ENCODE results near the gene CLIC5.

The CLIC5 gene

DNA sequence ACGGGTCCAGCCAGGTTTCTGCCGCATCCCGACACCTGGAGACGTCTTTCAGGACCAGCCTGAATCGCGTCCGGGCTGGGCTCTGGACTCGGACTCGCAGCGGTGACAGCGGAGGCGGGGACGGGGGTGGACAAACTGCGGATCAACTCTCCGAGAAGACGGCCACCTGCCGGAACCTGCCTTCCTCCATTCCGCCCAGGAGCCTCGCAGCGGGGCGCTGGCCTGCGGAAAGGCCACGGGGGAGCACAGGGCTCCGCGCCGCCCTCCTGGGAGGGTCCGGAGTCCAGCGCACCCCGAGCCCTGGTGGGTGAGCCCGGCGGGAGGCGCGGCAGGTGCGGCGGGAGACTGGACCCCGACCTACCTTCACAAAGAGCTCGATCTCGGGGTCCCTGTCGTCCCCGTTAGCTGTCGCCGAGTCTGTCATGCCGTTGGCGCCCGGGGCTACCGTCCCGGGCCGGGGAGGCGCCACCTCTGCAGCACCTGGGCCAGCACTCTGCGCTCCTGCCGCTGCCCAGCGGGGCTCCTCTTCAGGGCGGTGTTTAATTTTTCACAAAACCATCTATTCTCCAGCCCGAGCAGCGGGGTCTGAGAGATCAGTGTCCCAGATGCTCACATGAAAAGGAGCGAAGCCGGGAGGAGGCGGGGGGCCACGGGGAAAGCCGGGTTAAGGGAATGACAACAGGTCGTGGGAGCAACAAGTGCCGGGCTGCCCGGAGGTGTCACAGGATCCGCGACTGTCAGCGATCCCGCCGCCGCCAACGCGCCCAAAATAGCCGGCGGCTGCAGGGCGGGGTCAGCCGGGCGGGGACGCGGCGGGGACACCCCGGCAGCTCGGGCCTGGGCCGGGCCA is at the start of gene CLIC5:
Gene CLIC5, minus strand, starts transcription at position 742 of the 850 bp plus-strand sequence. Its CDS starts 318 bp downstream, at position 424.
- DNase-seq, result no peak

DNA sequence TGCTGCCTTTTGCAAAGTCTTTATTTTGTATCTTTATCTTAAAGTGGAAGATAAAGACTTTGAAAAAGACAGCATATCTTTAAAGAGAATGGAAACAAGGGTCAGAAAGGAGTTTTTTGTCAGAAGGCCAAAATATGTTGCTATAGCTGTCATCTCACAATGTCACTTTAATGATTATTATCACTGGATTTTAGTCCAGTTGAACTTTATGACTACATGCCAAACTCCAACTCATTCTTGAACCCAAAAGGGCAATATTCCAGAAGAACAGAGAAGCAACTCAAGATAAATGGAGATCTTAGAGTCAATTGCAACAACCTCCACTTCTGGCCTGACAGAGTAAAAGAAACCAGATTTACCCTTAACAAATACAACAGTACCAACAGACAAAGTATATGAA is 47.3 kb upstream of the CLIC5 start:
- DNase-seq, result no peak

DNA sequence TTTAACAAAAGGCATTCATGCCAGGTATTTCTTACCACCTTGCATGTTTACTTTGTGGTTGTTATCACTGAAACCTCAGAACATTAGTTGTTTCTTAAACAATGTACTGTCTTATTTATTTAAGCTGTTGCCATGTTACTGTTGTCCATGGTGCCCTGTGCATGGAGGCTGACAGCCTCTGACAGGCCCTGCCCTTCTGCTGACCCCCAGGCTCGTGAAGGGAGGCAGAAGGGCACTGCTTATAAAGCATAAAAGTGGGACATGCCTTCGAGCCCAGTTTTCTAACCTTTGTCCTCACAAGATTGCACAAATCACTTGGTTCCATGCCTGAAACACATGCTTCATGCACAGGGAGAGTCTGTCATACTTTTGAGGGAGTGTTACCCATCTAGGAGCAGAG is 46.7 kb upstream of the CLIC5 start:
- DNase-seq, result no peak

DNA sequence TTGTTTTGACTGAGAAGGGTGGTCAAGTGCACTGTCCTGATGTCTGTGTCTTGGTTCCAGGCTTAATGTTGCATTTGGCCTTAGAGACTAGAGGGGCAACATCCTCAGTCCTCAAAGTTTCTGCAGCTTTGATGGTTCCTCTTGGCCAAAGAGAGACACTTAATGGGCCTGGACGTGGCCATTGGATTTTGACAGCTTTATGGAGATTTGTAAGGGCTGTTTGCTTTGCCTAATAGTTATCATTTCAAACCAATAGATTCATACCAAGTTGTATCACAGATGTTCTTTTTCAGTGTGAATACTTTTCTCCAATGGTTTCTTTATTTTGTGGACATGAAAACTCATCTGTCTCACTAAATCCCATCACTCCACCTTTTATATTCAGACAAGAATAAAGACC is 45.8 kb upstream of the CLIC5 start:
- DNase-seq, result no peak

DNA sequence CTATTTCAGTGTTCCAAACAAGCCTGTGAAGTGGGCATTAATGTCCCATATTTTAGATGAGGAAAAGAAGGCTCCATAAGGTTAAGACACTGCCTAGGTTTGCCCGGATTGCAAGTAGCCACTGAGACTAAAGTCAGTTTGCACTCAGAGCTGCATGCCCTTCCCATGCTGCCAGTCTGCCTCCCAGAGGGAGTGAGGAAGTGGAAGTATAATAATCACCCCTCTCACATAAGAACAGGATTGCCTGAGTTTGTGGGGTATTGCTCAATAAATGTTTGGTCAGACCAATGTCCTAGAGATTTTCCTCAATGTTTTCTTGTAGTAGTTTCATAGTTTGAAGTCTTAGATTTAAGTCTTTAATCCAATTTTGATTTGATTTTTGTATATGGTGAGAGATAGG is 43.9 kb upstream of the CLIC5 start:
- no peak for DNase-seq

DNA sequence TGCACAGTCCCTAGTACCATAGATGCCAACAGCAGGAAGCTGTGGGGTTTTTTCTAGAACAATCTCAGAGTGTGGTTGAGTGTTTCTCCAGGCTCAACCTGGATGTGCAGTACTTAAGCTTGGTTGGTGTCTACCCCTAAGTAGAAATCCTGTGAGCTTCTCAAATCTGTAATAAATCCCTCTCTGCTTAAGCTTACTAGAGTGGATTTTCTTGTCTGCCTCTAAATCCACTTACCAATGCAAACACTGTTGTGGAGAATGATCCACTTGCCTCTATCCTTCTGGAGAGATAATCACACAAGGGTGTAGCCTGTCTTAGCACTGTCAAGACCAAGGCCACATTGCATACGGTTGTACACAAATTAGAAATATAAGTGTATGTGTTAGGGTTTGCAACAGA is 43.3 kb upstream of the CLIC5 start:
- DNase-seq, result no peak

DNA sequence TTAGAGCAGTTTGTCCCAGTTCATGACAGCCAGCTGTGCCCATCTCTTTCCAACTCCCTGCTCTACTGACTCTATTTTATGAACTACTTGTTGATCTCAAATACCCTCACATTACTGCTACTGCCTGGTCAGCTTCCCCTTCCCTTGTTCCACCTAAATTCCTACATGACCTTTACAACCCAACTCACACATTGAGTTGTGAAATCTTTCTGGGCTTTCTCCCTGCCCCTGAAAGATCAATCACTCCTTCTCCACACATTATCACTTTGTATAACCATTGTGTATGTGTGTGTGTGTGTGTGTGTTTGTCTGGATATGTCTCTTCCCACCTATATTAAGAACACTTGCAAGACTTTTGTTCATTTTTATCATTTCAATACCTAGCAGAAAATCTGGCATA is 42.1 kb upstream of the CLIC5 start:
- DNase-seq, result no peak

DNA sequence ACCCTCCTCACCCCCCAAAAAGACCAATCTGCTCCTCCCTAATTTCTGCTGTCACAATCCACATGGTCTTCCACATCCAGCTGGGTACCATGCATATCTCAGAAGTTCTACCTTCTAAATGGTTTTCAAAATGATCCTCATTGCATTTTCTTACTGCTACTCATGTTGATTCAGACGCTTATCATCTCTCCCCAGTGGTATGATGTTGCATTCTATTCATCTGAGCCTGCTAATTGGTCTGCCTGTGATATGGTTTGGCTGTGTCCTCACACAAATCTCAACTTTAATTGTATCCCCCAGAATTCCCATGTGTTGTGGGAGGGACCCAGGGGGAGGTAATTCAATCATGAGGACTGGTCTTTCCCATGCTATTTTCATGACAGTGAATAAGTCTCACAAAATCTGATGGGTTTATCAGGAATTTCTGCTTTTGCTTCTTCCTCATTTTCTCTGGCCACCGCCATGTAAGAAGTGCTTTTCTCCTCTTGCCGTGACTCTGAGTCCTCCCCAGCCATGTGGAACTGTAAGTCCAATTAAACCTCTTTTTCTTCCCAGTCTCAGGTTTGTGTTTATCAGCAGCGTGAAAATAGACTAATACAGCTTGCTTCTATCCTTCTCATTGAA is 41.4 kb upstream of the CLIC5 start:
- no peak for DNase-seq

DNA sequence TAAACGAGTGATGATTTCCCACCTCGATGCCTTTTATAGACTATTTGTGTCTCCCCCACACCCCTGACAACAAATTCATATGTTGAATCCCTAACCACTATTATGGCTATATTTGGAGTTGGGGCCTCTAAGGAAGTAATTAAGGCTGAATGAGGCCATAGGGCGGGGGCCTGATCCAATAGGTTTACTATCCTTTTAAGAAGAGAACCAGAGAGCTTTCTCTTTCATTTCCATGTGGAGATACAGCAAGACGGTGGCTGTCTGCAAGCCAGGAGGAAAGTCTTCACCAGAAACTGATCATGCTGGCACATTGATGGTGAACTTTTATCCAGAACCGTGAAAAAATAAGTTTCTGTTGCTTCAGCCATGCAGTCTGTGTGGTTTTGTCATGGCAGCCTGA is 38.9 kb upstream of the CLIC5 start:
- no peak for DNase-seq

DNA sequence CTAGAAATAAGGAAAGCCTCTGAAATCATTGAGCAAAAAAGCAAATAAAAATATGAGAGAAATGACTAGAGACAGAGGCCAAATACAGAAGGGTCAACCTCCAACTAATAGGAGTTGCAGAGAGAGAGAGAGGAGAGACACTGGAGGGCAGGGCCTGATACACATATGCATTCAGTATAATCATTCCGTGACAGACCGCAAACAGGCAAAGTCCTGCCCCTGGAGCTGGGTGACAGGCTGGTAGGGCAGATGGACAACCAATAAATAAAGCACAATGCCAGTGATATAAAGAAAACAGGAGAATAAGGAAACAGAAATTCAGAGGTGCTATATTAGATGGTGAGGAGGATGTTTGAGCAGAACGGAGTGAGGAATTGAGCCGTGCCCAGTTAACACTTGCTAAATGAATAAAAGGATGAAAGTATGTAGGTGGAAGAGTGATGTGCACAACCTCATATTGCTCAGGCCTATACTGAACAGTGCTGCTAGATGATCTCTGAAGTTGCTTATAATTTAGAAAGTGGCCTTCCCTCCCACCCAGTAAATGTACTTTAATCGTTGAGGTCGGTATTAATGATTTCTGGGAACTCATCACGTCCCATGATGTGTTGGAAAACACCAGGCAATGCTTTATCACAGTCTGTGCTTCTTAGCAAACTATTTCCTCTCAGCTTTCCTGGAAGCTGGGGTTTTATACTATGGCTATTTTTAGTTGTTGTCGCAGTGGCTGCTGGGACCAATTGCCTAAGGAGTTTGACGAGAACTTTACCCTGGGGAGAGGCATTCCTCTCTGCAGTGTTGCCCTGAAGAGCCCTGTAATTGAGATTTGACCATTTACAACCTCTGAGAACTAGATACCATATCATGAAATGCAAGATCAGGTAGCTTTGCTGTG is 37.6 kb upstream of the CLIC5 start:
- DNase-seq, result peak; percentile 5

DNA sequence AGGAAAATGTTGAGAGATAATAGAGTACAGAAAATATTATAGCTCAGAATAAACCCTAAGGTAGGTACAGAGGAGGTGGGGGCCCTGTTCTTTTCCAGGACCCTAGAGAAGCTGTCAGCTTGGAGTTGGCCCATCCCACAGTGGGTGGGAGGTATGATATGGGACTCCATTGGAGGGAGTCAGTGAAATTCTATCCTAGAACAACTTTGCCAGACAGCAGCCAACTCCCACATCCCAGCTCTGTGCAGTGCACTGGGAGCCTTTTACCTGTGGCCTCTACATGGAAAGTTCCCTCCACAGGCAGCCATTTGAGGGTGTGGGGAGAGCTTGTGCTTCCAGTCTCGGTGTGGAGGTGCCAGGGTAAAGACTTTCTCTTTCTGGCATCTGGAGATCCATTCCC is 36.8 kb upstream of the CLIC5 start:
- no peak for DNase-seq

DNA sequence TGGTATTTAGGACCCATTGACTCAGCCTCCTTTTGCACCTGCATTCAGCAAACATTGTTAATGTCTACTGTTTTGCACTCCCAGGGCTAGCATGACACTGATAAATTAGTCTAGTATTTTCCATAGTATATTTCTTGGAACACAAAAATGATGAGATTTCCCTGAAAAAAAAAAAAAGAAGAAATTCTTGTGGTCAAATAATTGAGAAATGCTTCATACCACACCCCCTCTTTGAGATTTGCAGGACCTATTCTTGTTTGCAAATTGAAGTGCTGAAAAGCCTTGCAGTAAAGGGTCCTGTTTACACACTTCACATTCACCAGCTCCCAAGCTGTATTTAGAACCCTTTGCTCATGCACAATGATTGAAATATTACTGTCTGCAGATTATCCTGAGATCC is 36.3 kb upstream of the CLIC5 start:
- no peak for DNase-seq

DNA sequence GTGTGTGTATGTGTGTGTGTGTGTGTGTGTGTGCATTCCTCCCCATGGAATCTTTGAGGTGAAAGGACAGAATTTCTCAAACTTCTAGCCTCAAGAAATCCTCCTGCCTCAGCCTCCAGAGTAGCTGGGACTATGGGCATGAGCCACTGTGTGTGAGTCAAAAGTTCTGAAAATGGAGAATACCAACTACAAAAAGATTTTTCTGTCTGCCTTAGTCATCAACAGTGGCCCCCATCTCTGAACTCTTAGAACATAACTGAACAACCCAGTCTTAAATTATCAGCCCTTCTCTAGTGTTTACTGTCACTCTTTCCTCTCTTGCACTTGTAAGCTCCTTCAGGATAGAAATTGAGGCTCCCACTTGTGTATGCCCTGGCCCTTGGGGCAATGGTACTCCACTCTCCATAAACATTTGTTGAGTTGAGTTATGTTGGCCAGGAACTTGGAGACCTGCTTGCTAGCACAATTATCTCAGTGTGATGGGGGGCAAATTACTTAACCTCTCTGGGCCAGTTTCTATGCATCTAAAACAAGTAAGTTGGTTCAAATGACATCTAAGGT is 35.3 kb upstream of the CLIC5 start:
- DNase-seq, result no peak

DNA sequence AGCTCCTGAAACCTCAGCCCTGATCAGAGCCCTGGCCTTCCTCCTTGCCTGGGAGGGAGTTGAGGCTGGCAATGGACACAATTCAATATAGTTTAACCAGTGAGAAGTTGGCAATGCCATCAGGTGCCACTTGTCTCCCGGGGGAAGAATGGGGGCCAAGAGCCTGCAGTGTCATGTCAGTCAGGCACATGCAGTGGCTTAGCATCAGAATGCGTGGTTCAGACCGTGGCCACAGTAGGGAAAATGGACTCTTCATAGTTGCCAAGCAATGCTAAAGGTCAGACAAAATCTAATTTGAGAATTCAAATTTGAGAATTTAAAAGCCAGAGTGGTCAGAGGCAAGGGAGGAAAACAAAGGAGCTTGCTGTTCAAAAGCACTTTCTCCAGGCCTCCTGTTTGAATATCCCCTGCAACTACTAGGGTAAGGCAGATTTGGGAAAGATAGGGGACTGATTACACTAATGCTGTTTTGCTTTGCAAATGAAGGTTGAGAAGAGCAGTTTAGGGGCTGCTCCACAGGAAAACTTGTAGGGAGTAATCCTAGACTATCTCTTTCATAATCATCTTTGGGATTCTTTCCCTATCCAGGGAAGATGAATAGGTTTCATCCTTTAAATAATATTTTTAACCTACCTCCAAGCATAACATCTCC is 33.1 kb upstream of the CLIC5 start:
- DNase-seq, result no peak

DNA sequence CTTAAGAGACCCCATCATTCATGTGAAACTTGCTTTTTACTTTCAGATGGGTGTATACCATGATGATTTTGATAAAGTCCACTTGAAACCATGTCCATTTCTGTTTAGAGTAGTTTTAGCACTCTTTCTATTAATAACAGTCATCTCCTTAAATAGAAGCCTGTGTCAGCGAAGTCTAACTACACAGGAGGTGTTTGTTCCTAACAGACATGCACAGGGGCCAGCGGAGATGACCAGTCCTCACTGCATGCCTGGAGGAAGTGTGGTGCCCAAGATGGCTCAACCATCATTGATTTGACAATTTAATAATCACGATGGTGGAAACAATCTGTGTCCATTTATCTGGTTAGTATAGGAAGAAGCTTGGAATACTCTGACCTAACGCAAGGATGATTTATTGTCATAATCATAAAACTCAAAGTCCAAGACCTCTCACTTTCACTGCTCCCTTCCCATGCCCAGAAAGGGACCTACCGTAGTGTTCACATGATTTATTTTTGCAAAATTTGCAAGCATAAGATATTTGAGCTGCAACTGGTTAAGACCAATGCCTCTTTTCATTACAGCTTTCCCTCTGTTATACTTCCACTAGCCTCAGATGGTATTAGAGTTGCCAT is 31.0 kb upstream of the CLIC5 start:
- DNase-seq, result no peak

DNA sequence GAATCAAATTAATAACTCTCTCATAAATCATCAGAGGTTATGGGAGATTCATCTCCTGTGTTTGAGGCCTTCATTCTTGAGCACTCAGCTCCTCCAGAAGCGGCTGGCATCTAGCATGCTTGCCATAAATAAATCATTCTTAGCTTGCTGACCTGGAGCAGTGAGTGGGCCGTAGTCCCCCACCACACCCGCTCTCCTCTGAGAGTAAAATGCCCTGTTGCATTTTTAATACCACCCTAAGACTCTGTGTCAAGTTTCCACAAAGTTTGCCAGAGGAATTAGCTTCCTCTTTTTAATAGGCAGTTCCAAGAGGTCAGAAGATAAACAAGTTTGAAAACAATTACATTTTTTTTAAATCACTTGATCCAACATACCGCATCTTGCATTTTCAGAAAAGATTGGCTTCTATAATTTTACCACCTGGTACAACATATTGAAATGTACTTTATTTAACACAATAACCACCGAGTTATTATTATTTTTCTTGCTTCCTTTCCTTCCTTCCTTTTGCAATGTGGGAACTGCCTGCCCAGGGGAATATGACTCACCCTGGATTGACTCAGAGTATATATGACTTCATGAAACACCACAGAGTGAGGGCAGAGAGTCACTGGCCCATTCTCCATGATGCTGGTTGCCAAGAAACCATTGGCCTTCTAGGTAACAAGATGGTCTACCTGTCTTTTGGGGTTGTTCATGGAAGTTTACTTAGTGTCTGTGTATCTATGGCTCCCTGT is 29.4 kb upstream of the CLIC5 start:
- no peak for DNase-seq

DNA sequence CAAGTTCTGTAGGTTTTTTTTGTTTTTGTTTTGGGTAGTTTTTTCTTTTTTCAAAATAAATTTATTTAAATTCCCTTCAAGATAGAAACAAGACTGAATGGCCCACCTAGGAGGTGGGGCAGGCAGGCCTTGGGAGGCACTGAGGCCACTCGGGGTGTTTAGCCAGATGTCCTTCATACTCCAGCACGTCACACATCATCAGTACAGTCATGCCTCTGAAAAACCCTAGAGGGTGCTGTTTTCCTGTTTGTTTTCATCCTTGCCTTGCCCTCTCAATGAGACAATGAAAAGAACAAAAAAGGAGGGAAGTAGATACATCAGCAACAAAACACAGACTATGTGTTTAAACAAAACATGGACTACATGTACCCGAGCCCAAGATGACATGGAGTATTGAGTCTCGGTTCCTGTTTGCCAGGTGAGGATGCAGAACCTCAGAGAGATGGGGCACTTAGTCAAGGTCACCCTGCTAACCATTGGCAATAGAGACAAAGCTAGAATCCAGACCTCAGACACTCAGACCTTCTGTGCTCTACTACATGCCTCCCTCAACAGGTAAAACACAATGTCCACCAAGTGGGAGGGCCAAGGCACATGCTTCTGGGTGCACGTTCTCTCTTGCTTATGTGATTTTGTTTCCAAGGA is 26.8 kb upstream of the CLIC5 start:
- peak; percentile 53 for DNase-seq

DNA sequence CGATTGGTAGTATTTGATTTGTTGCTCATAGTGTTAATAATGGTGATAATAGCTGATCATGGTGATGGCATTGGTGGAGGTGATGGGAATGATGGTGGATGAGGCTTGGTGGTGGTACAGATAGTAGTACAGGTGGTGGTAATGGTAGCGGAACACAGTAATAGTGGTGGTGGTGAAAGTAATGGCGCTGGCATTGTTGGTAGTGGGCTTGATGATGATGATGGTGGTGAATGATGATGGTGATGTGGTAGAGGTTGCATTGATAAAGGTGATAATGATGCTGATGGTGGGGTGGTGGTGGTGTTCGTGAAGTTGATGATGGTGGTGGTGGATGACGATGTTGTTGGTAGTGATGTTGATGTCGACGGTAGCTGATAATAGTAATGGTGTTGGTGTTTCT is 24.6 kb upstream of the CLIC5 start:
- no peak for DNase-seq

DNA sequence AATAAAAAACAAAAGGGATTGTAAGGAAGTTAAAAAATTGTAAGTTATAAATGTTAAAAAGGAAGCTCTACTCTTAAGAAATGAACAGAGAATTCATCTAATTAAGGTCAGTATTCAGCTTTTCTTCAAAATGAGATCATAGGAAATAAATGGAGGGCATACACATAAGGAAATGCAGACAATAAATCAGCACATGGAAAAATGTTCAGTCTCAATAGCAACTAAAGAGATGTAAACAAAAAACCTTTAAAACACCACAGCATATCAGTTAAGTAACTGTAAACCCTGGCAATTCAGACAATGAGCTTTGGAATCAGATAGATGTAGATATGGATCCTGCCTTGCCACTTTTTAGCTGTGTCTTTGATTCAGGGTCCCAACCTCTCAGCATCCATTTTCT is 24.0 kb upstream of the CLIC5 start:
- no peak for DNase-seq

DNA sequence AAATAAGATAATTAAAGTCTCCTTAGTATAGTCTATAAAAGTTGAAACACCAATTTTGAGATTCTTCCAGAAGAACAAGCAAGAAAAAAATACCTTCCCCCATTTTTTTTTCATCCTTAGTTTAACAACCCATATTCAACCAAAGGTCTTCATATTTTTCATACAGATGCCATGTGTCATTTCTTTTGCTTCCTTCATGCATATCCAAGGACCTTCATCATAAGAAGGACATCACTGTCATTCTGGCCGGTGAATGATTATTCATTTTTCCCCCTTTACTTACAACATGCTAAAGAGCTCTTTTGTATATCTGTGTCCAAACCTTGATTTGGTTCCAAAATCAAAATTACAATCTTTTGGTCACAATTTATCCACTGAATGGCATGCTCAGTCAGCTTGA is 21.3 kb upstream of the CLIC5 start:
- no peak for DNase-seq

DNA sequence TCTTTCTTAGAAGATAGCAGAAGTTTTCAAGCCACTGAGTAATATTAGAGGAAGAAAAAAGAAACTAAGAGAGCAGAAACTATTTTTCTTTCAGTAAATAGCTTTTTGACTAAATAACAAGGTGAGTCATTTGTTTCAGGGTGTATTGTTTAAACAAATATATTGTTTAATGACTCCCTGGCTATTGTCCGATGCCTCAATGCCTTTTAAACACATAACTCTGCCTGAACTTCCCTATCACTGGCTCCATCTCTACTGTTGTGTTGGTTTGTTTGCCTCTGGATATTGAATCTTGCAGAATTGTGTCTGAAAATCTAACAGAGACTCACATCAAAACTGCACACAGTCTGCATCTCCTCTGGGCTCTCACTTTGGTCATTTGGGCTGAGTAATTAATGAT is 19.6 kb upstream of the CLIC5 start:
- DNase-seq, result no peak

Data from NCI-H187 treated with DMSO at 0.1 percent for 48 hours (cell line).